ENCODE measurements around the gene ITPK1. TPM values are rescaled to one million over a fixed set of nuclear protein-coding genes. Genes with fewer than 3 reads are reported as not detected.

ITPK1 gene
- total RNA-seq, 2 experiments from 2014 or later: 17.8 to 34.7 TPM

GRCh38 chr14:93009471-93010129 is 106.1 kb downstream of the ITPK1 start:
- H4K20me1 ChIP-seq (ENCODE audit: insufficient read depth, low read length): no peaks in the 10 kb centered on the region
- H3K79me2 ChIP-seq (ENCODE audit: insufficient read depth, low read depth, low read length): no peaks in the 10 kb centered on the region
- H3K4me2 ChIP-seq (ENCODE audit: low read length): no peak overlapping the region
- no peak for DNase-seq (ENCODE audit: low spot score)
- no peak overlapping the region for H3K27ac ChIP-seq (ENCODE audit: low read depth, low read length, poor library complexity, severe bottlenecking)
- no peak overlapping the region for H3K4me3 ChIP-seq (ENCODE audit: low read depth, low read length, poor library complexity, severe bottlenecking)
- H2AFZ ChIP-seq (ENCODE audit: low read length): no peak overlapping the region
- TF ChIP-seq CTCF (conservative IDR thresholded peaks at IDR 0.05; ENCODE audit: low read length) (no peak), EZH2phosphoT487 (IDR thresholded peaks at IDR 0.05; ENCODE audit: borderline replicate concordance, low read depth, low read length) (no peak)
- H3K9me2 ChIP-seq (ENCODE audit: insufficient read depth, low read length): no peaks in the 10 kb centered on the region
- no TSS peak for BruUV-seq (replicated peaks)
- H3K36me3 ChIP-seq (ENCODE audit: insufficient read depth, low read length): no peaks in the 10 kb centered on the region
- intact Hi-C loops (cut with micrococcal nuclease; ENCODE audit: unreplicated experiment): no loop called here
- H3K9me3 ChIP-seq (ENCODE audit: low read length): no peaks in the 10 kb centered on the region
- ChIA-PET POLR2A (no interaction called here), CTCF (ENCODE audit: unreplicated experiment) (no interaction called here)
- peaks cover 25% of the 10 kb centered on the region for H3K4me1 ChIP-seq (ENCODE audit: insufficient read depth, low read length, poor library complexity, severe bottlenecking)

GRCh38 chr14:93008381-93008780 is 107.3 kb downstream of the ITPK1 start:
- H3K36me3 ChIP-seq (ENCODE audit: insufficient read depth, low read length): no peaks in the 10 kb centered on the region
- H3K4me3 ChIP-seq (ENCODE audit: low read depth, low read length, poor library complexity, severe bottlenecking): no peak overlapping the region
- TF ChIP-seq EZH2phosphoT487 (IDR thresholded peaks at IDR 0.05; ENCODE audit: borderline replicate concordance, low read depth, low read length): no peak
- TF ChIP-seq CTCF (conservative IDR thresholded peaks at IDR 0.05; ENCODE audit: low read length): no peak
- H3K79me2 ChIP-seq (ENCODE audit: insufficient read depth, low read depth, low read length): no peaks in the 10 kb centered on the region
- H3K27ac ChIP-seq (ENCODE audit: low read depth, low read length, poor library complexity, severe bottlenecking): no peak overlapping the region
- H3K4me2 ChIP-seq (ENCODE audit: low read length): no peak overlapping the region
- no peaks in the 10 kb centered on the region for H3K9me3 ChIP-seq (ENCODE audit: low read length)
- no peak for DNase-seq (ENCODE audit: low spot score)
- no peaks in the 10 kb centered on the region for H3K9me2 ChIP-seq (ENCODE audit: insufficient read depth, low read length)
- BruUV-seq (replicated peaks): no TSS peak
- CTCF ChIA-PET (ENCODE audit: unreplicated experiment): no interaction called here
- POLR2A ChIA-PET: no interaction called here
- no peaks in the 10 kb centered on the region for H4K20me1 ChIP-seq (ENCODE audit: insufficient read depth, low read length)
- H2AFZ ChIP-seq (ENCODE audit: low read length): no peak overlapping the region
- intact Hi-C loops (cut with micrococcal nuclease; ENCODE audit: unreplicated experiment): no loop called here
- peaks cover 23% of the 10 kb centered on the region for H3K4me1 ChIP-seq (ENCODE audit: insufficient read depth, low read length, poor library complexity, severe bottlenecking)

- peaks cover 21% of the 10 kb centered on the region for H3K4me1 ChIP-seq (ENCODE audit: insufficient read depth, low read length, poor library complexity, severe bottlenecking)
- H3K4me2 ChIP-seq (ENCODE audit: low read length): peak overlapping the region; percentile 50
- BruUV-seq (replicated peaks): no TSS peak
- H3K36me3 ChIP-seq (ENCODE audit: insufficient read depth, low read length): no peaks in the 10 kb centered on the region
- H2AFZ ChIP-seq (ENCODE audit: low read length): no peak overlapping the region
- H3K79me2 ChIP-seq (ENCODE audit: insufficient read depth, low read depth, low read length): no peaks in the 10 kb centered on the region
- intact Hi-C loops (cut with micrococcal nuclease; ENCODE audit: unreplicated experiment): no loop called here
- no peak overlapping the region for H3K4me3 ChIP-seq (ENCODE audit: low read depth, low read length, poor library complexity, severe bottlenecking)
- TF ChIP-seq EZH2phosphoT487 (IDR thresholded peaks at IDR 0.05; ENCODE audit: borderline replicate concordance, low read depth, low read length): no peak
- TF ChIP-seq CTCF (conservative IDR thresholded peaks at IDR 0.05; ENCODE audit: low read length): no peak
- no peaks in the 10 kb centered on the region for H3K9me3 ChIP-seq (ENCODE audit: low read length)
- ChIA-PET CTCF (ENCODE audit: unreplicated experiment) (no interaction called here), POLR2A (no interaction called here)
- no peaks in the 10 kb centered on the region for H3K9me2 ChIP-seq (ENCODE audit: insufficient read depth, low read length)
- no peak overlapping the region for H3K27ac ChIP-seq (ENCODE audit: low read depth, low read length, poor library complexity, severe bottlenecking)
- no peaks in the 10 kb centered on the region for H4K20me1 ChIP-seq (ENCODE audit: insufficient read depth, low read length)
- DNase-seq (ENCODE audit: low spot score): peak; percentile 49
Observed at GRCh38 chr14:93007225-93007997, 108.3 kb downstream of the ITPK1 start.

Measured in OCI-LY7 (cell line).